Bone marrow (tissue), 2 donors: ENCODE data around the gene TWF1.
"Not testable (repeated sequence)": the region's sequence is repeated elsewhere in the genome, so short reads cannot be mapped to it uniquely, and the experiment has no call there.

Experiments used
- DNase-seq, 2 donors: peaks; one replicate each; lab custom pipeline; 2025; lab: John Stamatoyannopoulos, UW

TWF1 gene

DNA sequence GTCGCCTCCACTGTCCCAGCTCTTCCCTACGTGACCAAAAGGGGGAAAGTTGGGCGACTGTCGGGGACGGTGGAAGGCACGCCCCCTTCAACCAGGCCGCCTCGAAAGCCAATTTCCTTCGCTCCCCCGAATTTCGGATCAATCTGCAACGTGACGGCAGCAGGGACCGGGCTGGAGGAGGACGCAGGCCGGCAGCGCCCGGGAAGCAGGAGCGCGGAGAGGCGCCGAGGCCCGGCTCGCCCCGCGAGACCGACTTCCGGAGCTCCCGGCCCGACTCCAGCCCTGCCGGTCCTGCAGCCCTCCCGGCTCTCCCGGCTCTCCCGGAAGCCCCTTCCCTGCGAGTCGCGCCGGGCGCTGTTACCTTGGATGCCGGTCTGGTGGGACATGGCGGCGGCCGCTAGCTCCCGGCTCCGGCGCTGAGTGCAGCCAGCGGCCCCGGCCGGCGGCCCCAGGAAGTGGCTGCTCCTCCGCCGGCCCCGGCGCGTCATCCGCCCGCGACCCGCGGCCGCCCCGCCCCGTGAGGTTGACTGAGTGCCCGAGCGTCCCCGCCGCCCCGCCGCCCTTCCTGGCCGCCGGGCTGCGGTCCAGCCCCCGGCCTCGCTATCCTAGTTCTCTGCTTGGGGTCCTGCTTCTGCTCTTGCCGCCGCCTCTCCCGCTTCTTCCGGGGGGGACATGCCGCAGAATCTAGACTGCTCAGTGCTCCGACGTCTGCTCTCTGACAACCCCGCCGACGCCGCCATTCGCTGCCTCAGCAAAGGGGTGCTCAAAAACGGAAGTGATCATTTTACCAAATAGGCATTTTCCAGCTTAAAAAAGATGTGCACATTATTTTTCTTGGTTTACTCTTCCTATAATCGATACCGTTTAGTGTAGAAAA lies at the start of gene TWF1:
Gene TWF1, minus strand, starts transcription at position 458 of the 877 bp plus-strand sequence. Its CDS starts 72 bp downstream, at position 386.
- peak; percentile 82 to 86 for DNase-seq

- no peak for DNase-seq
These were observed 46.6 kb upstream of the TWF1 start for GRCh38 chr12:43852744-43853143.

DNA sequence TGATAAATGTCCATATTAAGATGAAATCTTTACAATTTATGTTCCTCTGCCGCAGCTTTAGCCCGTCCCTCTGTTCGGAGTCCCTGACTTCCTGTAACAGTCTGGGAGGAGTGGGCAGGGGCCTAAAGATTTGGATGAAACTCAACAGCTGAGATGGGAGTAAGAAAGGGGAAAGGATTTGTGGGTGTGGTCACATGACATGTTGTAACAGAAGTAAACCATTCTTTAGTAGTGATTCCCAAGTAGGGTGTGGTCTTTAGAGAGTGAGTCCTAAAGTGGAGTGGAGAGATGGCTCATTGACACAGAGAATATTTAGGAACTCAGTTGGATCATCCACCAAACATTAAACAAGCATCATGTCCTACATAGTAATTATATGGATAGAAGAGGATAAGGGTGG lies 42.7 kb upstream of the TWF1 start:
- DNase-seq = no peak

DNA sequence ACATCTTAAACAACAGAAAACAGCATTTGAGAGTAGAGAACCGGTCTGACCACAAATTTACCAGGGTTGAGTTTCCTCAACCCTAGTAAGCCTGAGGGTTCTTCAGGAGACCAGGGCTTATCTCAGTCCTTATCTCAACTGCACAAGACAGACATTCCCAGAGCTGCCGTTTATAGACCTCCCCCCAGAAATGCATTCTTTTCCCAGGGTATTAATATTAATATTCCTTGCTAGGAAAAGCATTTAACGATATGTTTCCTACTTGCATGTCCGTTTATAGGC lies 42.0 kb upstream of the TWF1 start:
- DNase-seq = no peak

GRCh38 chr12:43847425-43848225 lies 41.5 kb upstream of the TWF1 start:
- not testable (repeated sequence) for DNase-seq

DNA sequence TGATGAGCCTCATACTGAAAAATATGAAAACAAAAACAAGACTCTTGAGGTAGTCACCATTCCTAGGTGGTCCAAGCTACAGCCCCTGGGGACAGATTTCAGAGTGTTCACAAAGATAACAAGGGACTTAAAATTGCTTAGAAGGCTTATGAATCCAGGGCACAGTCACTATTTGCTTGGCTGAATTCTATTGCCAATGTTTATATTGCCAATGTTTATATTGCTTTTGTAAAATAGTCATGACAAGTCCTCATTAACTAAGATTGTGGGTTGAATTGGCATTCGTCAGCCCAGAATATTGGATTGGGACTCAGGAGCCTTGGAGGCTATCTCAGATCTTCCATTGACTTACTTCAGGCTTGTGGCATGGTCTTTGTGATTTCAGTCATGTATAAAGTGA lies 36.1 kb upstream of the TWF1 start:
- DNase-seq = no peak

GRCh38 chr12:43841253-43841652 lies 35.1 kb upstream of the TWF1 start:
- DNase-seq = no peak

- no peak for DNase-seq
These were observed 34.2 kb upstream of the TWF1 start for GRCh38 chr12:43840338-43840737.

GRCh38 chr12:43836475-43836989 lies 30.4 kb upstream of the TWF1 start:
- peak in 1 of 2 donors; percentile 36 for DNase-seq

GRCh38 chr12:43835656-43836474 lies 29.7 kb upstream of the TWF1 start, which contains the start of gene TMEM117:
TMEM117 (plus strand) TSS chr12:43836081.
- peak; percentile 32 to 50 for DNase-seq

- DNase-seq = no peak
These were observed 29.1 kb upstream of the TWF1 start for GRCh38 chr12:43835264-43835655.

- peak in 1 of 2 donors; percentile 1 for DNase-seq
These were observed 26.5 kb upstream of the TWF1 start for GRCh38 chr12:43832463-43833168.

- no peak for DNase-seq
These were observed 21.0 kb upstream of the TWF1 start for GRCh38 chr12:43827093-43827492.

- no peak for DNase-seq
These were observed 20.6 kb upstream of the TWF1 start for GRCh38 chr12:43826681-43827080.

DNA sequence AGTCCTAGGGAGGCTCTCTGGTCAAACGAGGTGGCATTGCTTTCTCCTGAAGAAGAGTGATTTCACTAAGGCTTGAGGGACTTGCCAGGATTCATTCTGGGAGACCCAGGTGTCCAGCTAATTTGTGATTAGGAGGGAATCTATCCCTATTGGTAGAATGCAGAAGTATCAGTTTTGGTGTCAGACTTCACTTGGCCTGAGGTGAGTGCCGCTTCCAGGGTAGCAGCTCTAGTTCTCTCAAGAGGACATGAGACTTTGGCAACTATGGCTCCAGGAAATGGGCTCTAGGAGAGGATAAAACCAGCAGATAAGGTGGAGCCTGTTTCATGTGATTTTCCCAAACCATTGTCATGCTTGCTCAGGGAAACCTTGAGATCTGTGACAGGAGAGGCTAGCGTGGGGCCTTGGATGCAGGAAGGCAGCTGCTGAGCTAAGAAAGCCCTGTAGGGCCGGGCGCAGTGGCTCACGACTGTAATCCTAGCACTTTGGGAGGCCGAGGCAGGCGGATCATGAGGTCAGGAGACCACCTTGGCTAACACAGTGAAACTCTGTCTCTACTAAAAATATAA lies 18.2 kb upstream of the TWF1 start:
- no peak for DNase-seq

DNA sequence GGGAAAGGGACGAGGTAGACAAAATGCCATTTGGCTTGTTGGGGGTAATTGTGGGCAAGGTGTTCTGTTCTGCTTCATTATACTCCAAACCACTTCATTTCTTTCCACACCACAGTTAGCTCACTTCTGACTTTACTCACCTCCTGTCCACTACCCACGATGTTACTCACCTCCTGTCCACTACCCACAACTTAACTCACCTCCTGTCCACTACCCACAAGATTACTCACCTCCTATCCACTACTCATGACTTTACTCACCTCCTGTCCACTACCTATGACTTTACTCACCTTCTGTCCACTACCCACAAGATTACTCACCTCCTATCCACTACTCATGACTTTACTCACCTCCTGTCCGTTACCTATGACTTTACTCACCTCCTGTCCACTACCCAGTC lies 10.1 kb upstream of the TWF1 start:
- no peak for DNase-seq

- DNase-seq = no peak
These were observed 9.3 kb upstream of the TWF1 start for GRCh38 chr12:43815416-43815815.

DNA sequence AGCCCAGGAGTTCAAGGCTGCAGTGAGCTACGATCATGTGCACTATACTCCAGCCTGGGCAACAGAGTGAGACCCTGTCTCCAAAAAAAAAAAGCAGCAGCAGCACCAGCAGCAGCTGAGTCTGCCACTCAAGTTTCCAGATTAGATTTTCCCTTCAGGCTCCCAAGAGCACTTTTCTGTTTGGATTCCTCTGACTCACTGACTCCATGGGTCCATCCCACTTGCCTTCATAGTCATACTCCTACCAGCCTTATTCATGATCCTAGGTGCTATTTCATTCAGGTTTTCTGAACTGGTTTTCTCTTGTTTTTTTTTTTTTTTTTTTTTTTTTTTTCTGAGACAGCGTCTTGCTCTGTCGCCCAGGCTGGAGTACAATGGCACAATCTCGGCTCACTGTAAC lies 6.8 kb upstream of the TWF1 start:
- no peak for DNase-seq

DNA sequence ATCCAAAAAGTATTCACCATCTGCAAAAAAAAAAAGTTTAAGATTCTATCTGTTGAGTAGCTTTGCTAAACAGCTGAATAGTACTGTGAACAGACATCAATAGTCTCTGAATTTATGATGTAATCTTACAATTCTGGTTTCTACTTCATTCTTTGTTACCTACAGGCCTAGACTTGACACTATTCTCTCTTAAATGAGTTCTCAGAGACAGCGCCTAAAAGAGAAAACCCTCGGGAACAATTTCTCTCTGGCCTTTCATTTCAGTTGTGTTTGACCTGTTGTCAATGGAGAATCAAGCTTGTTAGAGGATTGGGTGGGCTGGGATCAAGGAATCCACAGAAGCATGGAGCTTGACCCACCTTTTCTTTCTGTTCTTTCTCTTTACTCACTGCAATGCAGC lies 5.9 kb upstream of the TWF1 start:
- no peak for DNase-seq

DNA sequence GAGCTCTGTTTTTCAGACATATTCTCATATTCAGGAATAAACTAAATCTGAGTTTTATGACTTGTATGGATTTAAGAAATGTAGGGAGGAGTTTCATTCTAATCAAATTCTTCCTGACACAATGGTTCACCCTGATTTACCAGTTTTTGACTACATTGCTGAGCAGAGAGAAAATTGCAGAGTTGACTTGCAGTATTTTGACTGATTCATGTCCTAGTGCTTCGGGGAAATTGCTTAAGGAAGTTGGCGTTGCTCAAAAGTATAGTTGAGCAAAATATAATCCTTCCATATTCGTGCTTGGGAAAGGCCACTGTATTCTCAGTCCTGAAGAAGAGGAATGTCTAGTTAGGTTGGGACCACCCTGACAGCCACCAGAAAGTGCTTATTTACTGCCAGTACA lies 1.3 kb upstream of the TWF1 start:
- DNase-seq = no peak

DNA sequence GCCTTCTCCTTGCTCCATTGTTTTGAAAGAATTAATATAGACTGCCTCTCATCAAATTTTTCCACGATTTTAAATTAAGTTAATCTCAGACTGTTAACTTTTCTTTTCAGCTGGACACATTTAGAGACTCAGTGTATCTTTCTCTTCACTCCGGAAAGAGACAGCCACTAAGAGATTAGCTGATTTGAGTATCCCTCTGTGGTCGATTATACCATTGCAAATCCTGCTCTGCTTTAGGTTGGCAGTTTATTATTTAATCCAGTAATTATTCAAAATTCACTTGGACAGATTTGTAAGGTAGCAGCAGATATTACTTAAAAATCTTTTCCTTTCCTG lies 588 bp upstream of the TWF1 start:
- DNase-seq = no peak
